GM23338 (cell line): ENCODE data around the gene NEK7. TPM values are rescaled to one million over a fixed set of nuclear protein-coding genes. Genes with fewer than 3 reads are reported as not detected.

Experiments used
- ATAC-seq: fragments of 200-7000 bp; cut with Tn5 transposase; 3 replicates; pipeline ENCODE4 v1.9.1; 2020
- DNase-seq: peaks from one replicate; pipeline ENCODE4 v3.0.0-alpha.2; 2015; ENCODE audit warnings: low spot score
- H2AFZ ChIP-seq: fragments of 200-600 bp; sonication (generic); 2 replicates; pipeline ENCODE4 v1.8.0; 2016; ENCODE audit warnings: antibody characterized with exemption, mild to moderate bottlenecking, moderate library complexity
- H3F3A ChIP-seq: fragments of 200-600 bp; sonication (generic); replicated peaks from 2 replicates; pipeline ENCODE4 v1.8.0; 2017; ENCODE audit warnings: antibody characterized with exemption, mixed run types, low read depth
- H3K27ac ChIP-seq: fragments of 200-600 bp; sonication (generic); 2 replicates; pipeline ENCODE4 v1.6.1; 2016; ENCODE audit warnings: low read depth
- H3K27me3 ChIP-seq: fragments of 200-600 bp; sonication (generic); 2 replicates; pipeline ENCODE4 v1.8.0; 2016; ENCODE audit warnings: mild to moderate bottlenecking, mixed run types, moderate library complexity; ENCODE audit not compliant: insufficient read depth
- H3K36me3 ChIP-seq: fragments of 200-600 bp; sonication (generic); 2 replicates; pipeline ENCODE4 v1.8.0; 2016; ENCODE audit warnings: mild to moderate bottlenecking; ENCODE audit not compliant: insufficient read depth
- H3K4me1 ChIP-seq: fragments of 200-600 bp; sonication (generic); 2 replicates; pipeline ENCODE4 v1.8.0; 2016; ENCODE audit warnings: mild to moderate bottlenecking, moderate library complexity; ENCODE audit not compliant: insufficient read depth
- H3K4me2 ChIP-seq: fragments of 200-600 bp; sonication (generic); 2 replicates; pipeline ENCODE4 v1.7.1; 2017; ENCODE audit warnings: mixed run types
- H3K4me3 ChIP-seq: fragments of 200-600 bp; sonication (generic); 2 replicates; pipeline ENCODE4 v1.6.1; 2016; ENCODE audit warnings: mixed run types
- H3K79me2 ChIP-seq: fragments of 200-600 bp; sonication (generic); replicated peaks from 2 replicates; pipeline ENCODE4 v1.8.0; 2017; ENCODE audit warnings: mild to moderate bottlenecking; ENCODE audit not compliant: insufficient read depth
- H3K9me2 ChIP-seq: fragments of 200-600 bp; sonication (generic); 2 replicates; pipeline ENCODE4 v1.8.0; 2017; ENCODE audit not compliant: insufficient read depth
- H4K20me1 ChIP-seq: fragments of 200-600 bp; sonication (generic); replicated peaks from 2 replicates; pipeline ENCODE4 v1.8.0; 2017; ENCODE audit warnings: mild to moderate bottlenecking; ENCODE audit not compliant: insufficient read depth
- H3K27ac Mint-ChIP-seq: 2 replicates; pipeline ENCODE4 v1.8.0; 2020; ENCODE audit warnings: inconsistent platforms, mild to moderate bottlenecking, moderate library complexity, mixed read lengths
- H3K27me3 Mint-ChIP-seq: 3 replicates; pipeline ENCODE4 v1.8.0; 2022; ENCODE audit warnings: low read depth, mild to moderate bottlenecking, moderate library complexity, mixed read lengths, inconsistent platforms; ENCODE audit not compliant: insufficient read depth, poor library complexity
- H3K36me3 Mint-ChIP-seq: 3 replicates; pipeline ENCODE4 v1.8.0; 2021; ENCODE audit warnings: low read depth, mild to moderate bottlenecking, inconsistent platforms, moderate library complexity, mixed read lengths
- H3K4me1 Mint-ChIP-seq: 3 replicates; pipeline ENCODE4 v1.8.0; 2020; ENCODE audit warnings: mild to moderate bottlenecking, inconsistent platforms, mixed read lengths
- H3K4me3 Mint-ChIP-seq: 3 replicates; pipeline ENCODE4 v1.8.0; 2021; ENCODE audit warnings: moderate library complexity, mild to moderate bottlenecking, inconsistent platforms, mixed read lengths
- H3K9me3 Mint-ChIP-seq: 3 replicates; pipeline ENCODE4 v1.8.0; 2020; ENCODE audit warnings: moderate library complexity, mild to moderate bottlenecking, inconsistent platforms, mixed read lengths
- CREB1 ChIP-seq: fragments of 250-450 bp; sonication (Bioruptor Pico); IDR thresholded peaks from 2 replicates; pipeline ENCODE4 v1.5.0; 2020; ENCODE audit warnings: low read depth, mild to moderate bottlenecking, moderate library complexity
- CTCF ChIP-seq, 2 experiments: fragments of 200-600 bp in 1 of 2; sonication (generic) in 1 of 2; conservative IDR thresholded peaks; 2 replicates each; pipeline versions ENCODE4 v1.5.1 to v1.6.1; 2016 to 2017; ENCODE audit warnings: antibody characterized with exemption in 2 of 2, low read depth in 2 of 2, mild to moderate bottlenecking in 2 of 2, moderate library complexity in 1 of 2
- ETS1 ChIP-seq: IDR thresholded peaks from 2 replicates; pipeline ENCODE4 v1.6.1; 2016; ENCODE audit warnings: antibody characterized with exemption
- EZH2phosphoT487 ChIP-seq: fragments of 200-600 bp; sonication (generic); IDR thresholded peaks from one replicate; pipeline ENCODE4 v1.8.1; 2018; ENCODE audit warnings: antibody characterized with exemption; ENCODE audit not compliant: unreplicated experiment
- JUNB ChIP-seq: IDR thresholded peaks from one replicate; pipeline ENCODE4 v1.6.1; 2016; ENCODE audit warnings: antibody characterized with exemption; ENCODE audit not compliant: unreplicated experiment
- NANOG ChIP-seq: IDR thresholded peaks from 2 replicates; pipeline ENCODE4 v1.6.1; 2016; ENCODE audit warnings: antibody characterized with exemption, borderline replicate concordance
- POLR2AphosphoS5 ChIP-seq: IDR thresholded peaks from 2 replicates; pipeline ENCODE4 v1.6.1; 2016; ENCODE audit warnings: antibody characterized with exemption, low read depth
- REST ChIP-seq: IDR thresholded peaks from one replicate; pipeline ENCODE4 v1.6.1; 2018; ENCODE audit warnings: antibody characterized with exemption; ENCODE audit not compliant: unreplicated experiment
- STAT1 ChIP-seq: IDR thresholded peaks from one replicate; pipeline ENCODE4 v1.6.1; 2016; ENCODE audit warnings: antibody characterized with exemption; ENCODE audit not compliant: unreplicated experiment
- ZNF114 ChIP-seq: fragments of 250-450 bp; sonication (Bioruptor Pico); IDR thresholded peaks from 2 replicates; pipeline ENCODE4 v1.5.0; 2020; ENCODE audit warnings: mild to moderate bottlenecking, moderate library complexity
- ZNF462 ChIP-seq: fragments of 250-450 bp; sonication (Bioruptor Pico); IDR thresholded peaks from 2 replicates; pipeline ENCODE4 v1.5.0; 2020; ENCODE audit warnings: mild to moderate bottlenecking, moderate library complexity
- polyA plus RNA-seq: library from polyadenylated mRNA; unstranded; fragments of >200 nt; fragmentation: Nextera tagmentation; extraction: Ambion mirVana; gene quantifications from 2 replicates; pipeline ENCODE4 v1.2.1, GENCODE V29; 2016
- total RNA-seq: library from RNA; depleted of rRNA; stranded (reverse); fragments of >200 nt; shearing (Covaris generic); gene quantifications from 2 replicates; pipeline ENCODE4 v1.2.3, GENCODE V29; 2014

Gene NEK7
- total and polyA plus RNA-seq, 2 experiments from 2014 or later, result 4.8 to 15.3 TPM

- Histone ChIP-seq H3K27me3 (no peaks in the 10 kb centered on the region), H3K36me3 (no peaks in the 10 kb centered on the region), H3F3A (no peaks in the 10 kb centered on the region), H2AFZ (no peak overlapping the region), H3K4me2 (0 out of 2 replicates have a peak overlapping the region, but pooled peaks have one; percentile 12), H3K4me1 (peaks cover 27% of the 10 kb centered on the region), H4K20me1 (no peaks in the 10 kb centered on the region), H3K27ac (peak overlapping the region; percentile 64; the same call in 1 of the 2 replicates), H3K79me2 (peaks cover 18% of the 10 kb centered on the region), H3K9me2 (no peaks in the 10 kb centered on the region), H3K4me3 (no peak overlapping the region)
- no peak for DNase-seq
- Mint-ChIP-seq H3K9me3 (peaks cover 1% of the 10 kb centered on the region; the same call in 1 of the 3 replicates), H3K27ac (peak overlapping the region; percentile 91), H3K27me3 (peaks cover 2% of the 10 kb centered on the region), H3K4me1 (peaks cover 31% of the 10 kb centered on the region), H3K36me3 (peaks cover 4% of the 10 kb centered on the region; the same call in 1 of the 3 replicates), H3K4me3 (no peak overlapping the region; the same call in 2 of the 3 replicates)
- no peak for TF ChIP-seq ZNF114 (CRISPR knock-in tag)
- TF ChIP-seq NANOG, result no peak
- no peak for TF ChIP-seq ETS1
- no peak for TF ChIP-seq STAT1
- no peak for TF ChIP-seq CTCF (conservative IDR thresholded peaks at IDR 0.05; ENCODE audit: low read depth in 2 of 2)
- TF ChIP-seq EZH2phosphoT487, result no peak
- TF ChIP-seq POLR2AphosphoS5, result no peak
- no peak for TF ChIP-seq ZNF462
- no peak for TF ChIP-seq REST
- TF ChIP-seq CREB1 (CRISPR knock-in tag), result no peak
- TF ChIP-seq JUNB, result no peak
- no peak for ATAC-seq
These were observed 75.0 kb downstream of the NEK7 start for GRCh38 chr1:198231779-198232178.
